Measurements from ENCODE around the gene SUN2. TPM values are rescaled to one million over a fixed set of nuclear protein-coding genes. Genes with fewer than 3 reads are reported as not detected.
A peak's percentile ranks its signal among the peaks of the same experiment; 100 is the strongest.

The SUN2 gene
- total RNA-seq, 6 experiments from 2014 or later: 104 to 174 (median 144) TPM

- H3K4me1 ChIP-seq: peaks cover 0 to 56% (median 26%) of the 10 kb centered on the region in 4 donors
- 28% methylated on average over 10 of the region's 13 CpGs for WGBS (ENCODE audit: insufficient coverage, low coverage, low lambda C conversion rate, missing lambda C conversion rate)
- H3K36me3 ChIP-seq: peaks cover 6 to 54% (median 26%) of the 10 kb centered on the region in 4 donors
- ATAC-seq (peak; percentile 55 to 72 (median 68)), DNase-seq (peak; percentile 72 to 89 (median 88))
- H3K27me3 ChIP-seq: no peaks in the 10 kb centered on the region
- peak overlapping the region; percentile 69 to 96 (median 83) for H3K27ac ChIP-seq
- H3K4me3 ChIP-seq: no peak overlapping the region
- H3K9me3 ChIP-seq: no peaks in the 10 kb centered on the region
- intact Hi-C loops (cut with DNase I): no loop called here
- TF ChIP-seq CTCF (IDR thresholded peaks at IDR 0.05) (peak in 1 of 4 donors; percentile 21), POLR2A (IDR thresholded peaks at IDR 0.05) (peak; percentile 30)
Observed at GRCh38 chr22:38732251-38732815, 23.5 kb downstream of the SUN2 start.

- Histone ChIP-seq H3K4me3 (no peak overlapping the region), H3K9me3 (no peaks in the 10 kb centered on the region), H3K4me1 (peaks cover 0 to 56% (median 26%) of the 10 kb centered on the region in 4 donors), H3K27ac (peak overlapping the region in 2 of 3 donors; percentile 83 to 96), H3K36me3 (peaks cover 9 to 54% (median 27%) of the 10 kb centered on the region in 4 donors), H3K27me3 (no peaks in the 10 kb centered on the region)
- no CpG with 5 or more reads among the region's 6 CpGs for WGBS (ENCODE audit: insufficient coverage, low coverage, low lambda C conversion rate, missing lambda C conversion rate)
- intact Hi-C loops (cut with DNase I): no loop called here
- DNase-seq: peak in 1 of 3 donors; percentile 49
- TF ChIP-seq CTCF (IDR thresholded peaks at IDR 0.05) (no peak), POLR2A (IDR thresholded peaks at IDR 0.05) (no peak)
- peak in 1 of 4 donors; percentile 0 for ATAC-seq
Observed at GRCh38 chr22:38731703-38732161, 24.1 kb downstream of the SUN2 start.

- DNase-seq: peak in 1 of 3 donors; percentile 49
- 81% methylated on average over 4 of the region's 13 CpGs for WGBS (ENCODE audit: insufficient coverage, low coverage, low lambda C conversion rate, missing lambda C conversion rate)
- H3K9me3 ChIP-seq: no peaks in the 10 kb centered on the region
- no peaks in the 10 kb centered on the region for H3K27me3 ChIP-seq
- intact Hi-C loops (cut with DNase I): no loop called here
- no peak for ATAC-seq
- peaks cover 9 to 54% (median 25%) of the 10 kb centered on the region in 4 donors for H3K36me3 ChIP-seq
- peaks cover 0 to 43% (median 19%) of the 10 kb centered on the region in 4 donors for H3K4me1 ChIP-seq
- H3K27ac ChIP-seq: no peak overlapping the region
- no peak for TF ChIP-seq POLR2A (IDR thresholded peaks at IDR 0.05)
- TF ChIP-seq CTCF (IDR thresholded peaks at IDR 0.05): no peak
- H3K4me3 ChIP-seq: no peak overlapping the region
Observed at GRCh38 chr22:38730411-38730871, 25.4 kb downstream of the SUN2 start.

DNA sequence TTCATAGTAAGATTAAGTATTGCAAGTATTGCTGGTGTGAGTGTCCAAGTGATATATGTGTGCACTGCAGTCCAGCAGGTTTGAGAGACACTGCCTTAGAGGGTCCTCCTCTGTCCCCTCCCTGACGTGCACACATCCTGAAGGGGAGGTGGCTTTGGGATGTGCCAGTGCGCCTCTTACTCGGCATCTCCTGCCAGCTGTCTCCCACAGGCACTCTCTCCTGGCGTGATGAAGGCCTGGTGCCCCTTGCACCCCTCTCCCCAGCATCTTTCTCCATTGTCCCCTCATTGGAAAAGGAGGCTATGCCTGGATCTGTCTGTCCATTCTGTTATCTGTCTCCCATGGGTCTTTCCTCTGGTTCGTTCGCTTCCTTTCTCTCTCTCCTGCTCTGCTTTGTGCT, 25.9 kb downstream of the SUN2 start:
- H3K27me3 ChIP-seq: no peaks in the 10 kb centered on the region
- TF ChIP-seq POLR2A (IDR thresholded peaks at IDR 0.05) (no peak), CTCF (IDR thresholded peaks at IDR 0.05) (no peak)
- intact Hi-C loops (cut with DNase I): no loop called here
- H3K4me1 ChIP-seq: peaks cover 0 to 38% (median 17%) of the 10 kb centered on the region in 4 donors
- ATAC-seq (no peak), DNase-seq (peak in 1 of 3 donors; percentile 46)
- H3K27ac ChIP-seq: no peak overlapping the region
- H3K4me3 ChIP-seq: no peak overlapping the region
- peaks cover 9 to 56% (median 23%) of the 10 kb centered on the region in 4 donors for H3K36me3 ChIP-seq
- 100% methylated on average over 1 of the region's 6 CpGs for WGBS (ENCODE audit: insufficient coverage, low coverage, low lambda C conversion rate, missing lambda C conversion rate)
- H3K9me3 ChIP-seq: no peaks in the 10 kb centered on the region

All from right lobe of liver (tissue), 6 donors.